ENCODE data around the gene MITF.

Gene MITF

GRCh38 chr3:69869643-69870042, 130.4 kb downstream of the MITF start:
- Histone ChIP-seq H3K9me3 (ENCODE audit: control insufficient read depth, low read length) (no peaks in the 10 kb centered on the region), H3K36me3 (ENCODE audit: control insufficient read depth in 1 of 2, insufficient read depth in 2 of 2, low read depth in 1 of 2, low read length in 2 of 2) (no peaks in the 10 kb centered on the region), H2AFZ (ENCODE audit: low read depth, low read length) (no peak overlapping the region), H3K4me2 (ENCODE audit: low read length, poor library complexity, severe bottlenecking) (no peak overlapping the region), H3K79me1 (replicated peaks; ENCODE audit: low read length, poor library complexity, severe bottlenecking) (peaks cover 5% of the 10 kb centered on the region), H2BK12ac (ENCODE audit: low read length in 2 of 2) (peak overlapping the region in 1 of 2 experiments; percentile 44), H3K18ac (ENCODE audit: low read depth in 1 of 2, low read length in 2 of 2) (peak overlapping the region in 1 of 2 experiments; percentile 28), H3K27ac (ENCODE audit: low read length, poor library complexity, severe bottlenecking) (peak overlapping the region; percentile 62), H3K23ac (ENCODE audit: low read length in 2 of 2) (no peak overlapping the region), H3K27me3 (ENCODE audit: control insufficient read depth in 1 of 2, insufficient read depth in 1 of 2, low read length in 2 of 2) (no peaks in the 10 kb centered on the region), H2BK120ac (ENCODE audit: low read depth, low read length) (no peak overlapping the region), H3K9ac (ENCODE audit: low read length) (no peak overlapping the region), H4K91ac (ENCODE audit: low read length) (no peak overlapping the region), H4K8ac (ENCODE audit: low read length) (no peak overlapping the region), H2AK5ac (ENCODE audit: low read length, severe bottlenecking) (peak overlapping the region; percentile 57), H3K4ac (ENCODE audit: low read depth in 1 of 2, low read length in 2 of 2) (peak overlapping the region in 1 of 2 experiments; percentile 12), H2BK15ac (ENCODE audit: low read depth, poor library complexity, severe bottlenecking) (no peak overlapping the region), H3K4me3 (ENCODE audit: insufficient read depth in 1 of 2, low read depth in 1 of 2, low read length in 2 of 2) (no peak overlapping the region), H3K14ac (ENCODE audit: low read length in 2 of 2) (no peak overlapping the region), H3K4me1 (ENCODE audit: control insufficient read depth, insufficient read depth, low read depth, low read length) (peaks cover 10% of the 10 kb centered on the region), H2BK5ac (ENCODE audit: low read depth, low read length, poor library complexity, severe bottlenecking) (no peak overlapping the region)
- peak; percentile 96 for DNase-seq
- 57% methylated on average over 1 of the region's 5 CpGs for WGBS

DNA sequence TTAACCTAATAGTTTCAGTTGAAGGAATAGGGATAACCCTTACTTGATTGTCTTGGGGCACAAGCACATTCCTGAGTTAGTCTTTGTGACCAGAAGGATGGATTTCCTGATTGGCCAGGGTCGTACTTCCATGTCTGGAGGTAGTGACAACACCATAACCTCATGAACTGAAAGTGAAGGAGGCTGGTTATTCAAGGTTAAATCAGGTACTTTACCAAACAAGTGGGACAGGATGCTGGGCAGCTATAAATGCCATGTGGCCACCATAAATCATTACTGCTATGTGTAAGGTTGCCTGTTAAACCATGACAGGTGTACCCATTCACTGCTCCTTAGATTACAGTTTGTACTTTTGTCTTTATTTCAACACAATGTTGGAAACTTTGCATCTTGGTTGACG, 132.0 kb downstream of the MITF start:
- no peak overlapping the region for H3K4ac ChIP-seq (ENCODE audit: low read depth in 1 of 2, low read length in 2 of 2)
- H3K9ac ChIP-seq (ENCODE audit: low read length), result no peak overlapping the region
- no peak overlapping the region for H2BK15ac ChIP-seq (ENCODE audit: low read depth, poor library complexity, severe bottlenecking)
- H2BK12ac ChIP-seq (ENCODE audit: low read length in 2 of 2), result no peak overlapping the region
- no peaks in the 10 kb centered on the region for H3K9me3 ChIP-seq (ENCODE audit: control insufficient read depth, low read length)
- no peak overlapping the region for H2AFZ ChIP-seq (ENCODE audit: low read depth, low read length)
- no peak overlapping the region for H3K18ac ChIP-seq (ENCODE audit: low read depth in 1 of 2, low read length in 2 of 2)
- no peaks in the 10 kb centered on the region for H3K36me3 ChIP-seq (ENCODE audit: control insufficient read depth in 1 of 2, insufficient read depth in 2 of 2, low read depth in 1 of 2, low read length in 2 of 2)
- no peak overlapping the region for H3K14ac ChIP-seq (ENCODE audit: low read length in 2 of 2)
- H3K4me1 ChIP-seq (ENCODE audit: control insufficient read depth, insufficient read depth, low read depth, low read length), result peaks cover 4% of the 10 kb centered on the region
- no peak overlapping the region for H4K91ac ChIP-seq (ENCODE audit: low read length)
- H3K4me3 ChIP-seq (ENCODE audit: insufficient read depth in 1 of 2, low read depth in 1 of 2, low read length in 2 of 2), result no peak overlapping the region
- H2AK5ac ChIP-seq (ENCODE audit: low read length, severe bottlenecking), result no peak overlapping the region
- H3K27ac ChIP-seq (ENCODE audit: low read length, poor library complexity, severe bottlenecking), result no peak overlapping the region
- no peak overlapping the region for H3K4me2 ChIP-seq (ENCODE audit: low read length, poor library complexity, severe bottlenecking)
- no peak for DNase-seq
- H4K8ac ChIP-seq (ENCODE audit: low read length), result no peak overlapping the region
- no peaks in the 10 kb centered on the region for H3K27me3 ChIP-seq (ENCODE audit: control insufficient read depth in 1 of 2, insufficient read depth in 1 of 2, low read length in 2 of 2)
- peaks cover 7% of the 10 kb centered on the region for H3K79me1 ChIP-seq (replicated peaks; ENCODE audit: low read length, poor library complexity, severe bottlenecking)
- no peak overlapping the region for H3K23ac ChIP-seq (ENCODE audit: low read length in 2 of 2)
- 100% methylated on average over 2 of the region's 2 CpGs for WGBS
- H2BK120ac ChIP-seq (ENCODE audit: low read depth, low read length), result no peak overlapping the region
- H2BK5ac ChIP-seq (ENCODE audit: low read depth, low read length, poor library complexity, severe bottlenecking), result no peak overlapping the region

GRCh38 chr3:69871868-69872267, 132.6 kb downstream of the MITF start:
- no peak overlapping the region for H2AFZ ChIP-seq (ENCODE audit: low read depth, low read length)
- H2BK5ac ChIP-seq (ENCODE audit: low read depth, low read length, poor library complexity, severe bottlenecking), result no peak overlapping the region
- WGBS, result 100% methylated on average over 1 of the region's 3 CpGs
- H3K27ac ChIP-seq (ENCODE audit: low read length, poor library complexity, severe bottlenecking), result no peak overlapping the region
- H3K4me3 ChIP-seq (ENCODE audit: insufficient read depth in 1 of 2, low read depth in 1 of 2, low read length in 2 of 2), result no peak overlapping the region
- no peak overlapping the region for H4K91ac ChIP-seq (ENCODE audit: low read length)
- H3K79me1 ChIP-seq (replicated peaks; ENCODE audit: low read length, poor library complexity, severe bottlenecking), result peaks cover 7% of the 10 kb centered on the region
- no peak overlapping the region for H3K23ac ChIP-seq (ENCODE audit: low read length in 2 of 2)
- peaks cover 4% of the 10 kb centered on the region for H3K4me1 ChIP-seq (ENCODE audit: control insufficient read depth, insufficient read depth, low read depth, low read length)
- no peaks in the 10 kb centered on the region for H3K9me3 ChIP-seq (ENCODE audit: control insufficient read depth, low read length)
- H3K18ac ChIP-seq (ENCODE audit: low read depth in 1 of 2, low read length in 2 of 2), result no peak overlapping the region
- no peak overlapping the region for H2BK12ac ChIP-seq (ENCODE audit: low read length in 2 of 2)
- no peak overlapping the region for H4K8ac ChIP-seq (ENCODE audit: low read length)
- H2BK15ac ChIP-seq (ENCODE audit: low read depth, poor library complexity, severe bottlenecking), result no peak overlapping the region
- H2AK5ac ChIP-seq (ENCODE audit: low read length, severe bottlenecking), result no peak overlapping the region
- H3K14ac ChIP-seq (ENCODE audit: low read length in 2 of 2), result no peak overlapping the region
- no peaks in the 10 kb centered on the region for H3K27me3 ChIP-seq (ENCODE audit: control insufficient read depth in 1 of 2, insufficient read depth in 1 of 2, low read length in 2 of 2)
- H2BK120ac ChIP-seq (ENCODE audit: low read depth, low read length), result no peak overlapping the region
- H3K9ac ChIP-seq (ENCODE audit: low read length), result no peak overlapping the region
- DNase-seq, result no peak
- no peaks in the 10 kb centered on the region for H3K36me3 ChIP-seq (ENCODE audit: control insufficient read depth in 1 of 2, insufficient read depth in 2 of 2, low read depth in 1 of 2, low read length in 2 of 2)
- no peak overlapping the region for H3K4me2 ChIP-seq (ENCODE audit: low read length, poor library complexity, severe bottlenecking)
- no peak overlapping the region for H3K4ac ChIP-seq (ENCODE audit: low read depth in 1 of 2, low read length in 2 of 2)

DNA sequence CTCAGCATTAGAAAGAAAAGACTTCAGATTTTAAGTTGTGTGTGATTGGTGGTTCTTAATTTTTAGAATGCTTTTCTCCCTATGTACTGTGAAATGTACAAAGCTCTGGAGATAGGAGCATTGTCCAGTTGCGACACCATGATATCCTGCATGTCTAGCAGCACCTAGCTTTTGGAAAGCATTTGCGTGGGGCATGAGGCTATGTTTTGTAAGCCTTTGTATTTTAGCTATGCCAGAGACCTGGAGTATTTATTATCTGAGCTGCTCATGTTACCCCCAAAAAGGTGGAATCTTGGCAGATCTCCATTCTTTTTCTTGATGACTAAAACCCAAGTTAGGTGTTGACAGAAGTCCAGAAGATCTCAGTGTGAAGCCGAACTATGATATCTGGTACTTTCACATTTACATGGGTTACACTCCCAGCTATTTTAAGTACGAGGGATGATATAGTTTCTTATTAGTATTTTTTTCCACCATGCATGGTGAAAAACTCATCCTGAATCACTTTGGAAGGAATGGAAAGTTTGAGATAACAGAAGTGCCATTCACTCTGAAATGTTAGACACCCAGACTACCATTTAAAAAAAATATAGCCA, 133.6 kb downstream of the MITF start:
- no peak overlapping the region for H3K18ac ChIP-seq (ENCODE audit: low read depth in 1 of 2, low read length in 2 of 2)
- no peak overlapping the region for H2BK12ac ChIP-seq (ENCODE audit: low read length in 2 of 2)

More for the DNA sequence above, 133.6 kb downstream of the MITF start:
- no peak overlapping the region for H3K4me3 ChIP-seq (ENCODE audit: insufficient read depth in 1 of 2, low read depth in 1 of 2, low read length in 2 of 2)
- no peaks in the 10 kb centered on the region for H3K27me3 ChIP-seq (ENCODE audit: control insufficient read depth in 1 of 2, insufficient read depth in 1 of 2, low read length in 2 of 2)
- DNase-seq, result peak; percentile 28
- H4K8ac ChIP-seq (ENCODE audit: low read length), result no peak overlapping the region
- H3K4me2 ChIP-seq (ENCODE audit: low read length, poor library complexity, severe bottlenecking), result no peak overlapping the region
- no peaks in the 10 kb centered on the region for H3K9me3 ChIP-seq (ENCODE audit: control insufficient read depth, low read length)
- H3K9ac ChIP-seq (ENCODE audit: low read length), result no peak overlapping the region
- no peak overlapping the region for H2BK15ac ChIP-seq (ENCODE audit: low read depth, poor library complexity, severe bottlenecking)
- H3K14ac ChIP-seq (ENCODE audit: low read length in 2 of 2), result no peak overlapping the region
- peaks cover 4% of the 10 kb centered on the region for H3K4me1 ChIP-seq (ENCODE audit: control insufficient read depth, insufficient read depth, low read depth, low read length)
- peaks cover 7% of the 10 kb centered on the region for H3K79me1 ChIP-seq (replicated peaks; ENCODE audit: low read length, poor library complexity, severe bottlenecking)
- H2BK5ac ChIP-seq (ENCODE audit: low read depth, low read length, poor library complexity, severe bottlenecking), result no peak overlapping the region
- no peaks in the 10 kb centered on the region for H3K36me3 ChIP-seq (ENCODE audit: control insufficient read depth in 1 of 2, insufficient read depth in 2 of 2, low read depth in 1 of 2, low read length in 2 of 2)
- WGBS, result 100% methylated on average over 3 of the region's 4 CpGs
- no peak overlapping the region for H2AK5ac ChIP-seq (ENCODE audit: low read length, severe bottlenecking)
- no peak overlapping the region for H3K23ac ChIP-seq (ENCODE audit: low read length in 2 of 2)
- no peak overlapping the region for H2BK120ac ChIP-seq (ENCODE audit: low read depth, low read length)
- H4K91ac ChIP-seq (ENCODE audit: low read length), result no peak overlapping the region
- no peak overlapping the region for H3K27ac ChIP-seq (ENCODE audit: low read length, poor library complexity, severe bottlenecking)
- no peak overlapping the region for H3K4ac ChIP-seq (ENCODE audit: low read depth in 1 of 2, low read length in 2 of 2)
- H2AFZ ChIP-seq (ENCODE audit: low read depth, low read length), result no peak overlapping the region
